HG02840 (cell line): ENCODE results near the gene S100A12.

Experiments
- ATAC-seq: cut with Tn5 transposase; IDR thresholded peaks from one replicate; pipeline ENCODE4 v1.9.1; 2021; ENCODE audit warnings: mild to moderate bottlenecking, moderate library complexity, moderate number of reproducible peaks; ENCODE audit not compliant: unreplicated experiment, low FRiP score

Gene S100A12

GRCh38 chr1:153370146-153370545, 5.3 kb downstream of the S100A12 start:
- ATAC-seq = no peak

- ATAC-seq = no peak
These were observed 6.9 kb downstream of the S100A12 start for GRCh38 chr1:153368495-153368894.

- ATAC-seq = no peak
These were observed 8.3 kb downstream of the S100A12 start for GRCh38 chr1:153367090-153367489.

GRCh38 chr1:153366261-153366660, 9.2 kb downstream of the S100A12 start:
- no peak for ATAC-seq

GRCh38 chr1:153365696-153366095, 9.7 kb downstream of the S100A12 start:
- no peak for ATAC-seq

- no peak for ATAC-seq
These were observed 10.4 kb downstream of the S100A12 start for GRCh38 chr1:153364766-153365666.

- ATAC-seq = no peak
These were observed 11.3 kb downstream of the S100A12 start for GRCh38 chr1:153364156-153364555.

- no peak for ATAC-seq
These were observed 11.8 kb downstream of the S100A12 start for GRCh38 chr1:153363641-153364040.

GRCh38 chr1:153362187-153362775, 13.1 kb downstream of the S100A12 start:
- ATAC-seq = no peak

GRCh38 chr1:153361480-153362109, 13.8 kb downstream of the S100A12 start:
- ATAC-seq = no peak

GRCh38 chr1:153360592-153361479, 14.6 kb downstream of the S100A12 start:
- ATAC-seq = no peak

- no peak for ATAC-seq
These were observed 15.2 kb downstream of the S100A12 start for GRCh38 chr1:153360190-153360589.

GRCh38 chr1:153359241-153359640, 16.2 kb downstream of the S100A12 start:
- ATAC-seq = no peak

- ATAC-seq = no peak
These were observed 16.8 kb downstream of the S100A12 start for GRCh38 chr1:153358691-153358975.

GRCh38 chr1:153357853-153358690, 17.3 kb downstream of the S100A12 start, which contains the start of gene S100A9:
S100A9 (plus strand) TSS chr1:153357854; CDS start chr1:153358284, 430 bp downstream.
- ATAC-seq = no peak

GRCh38 chr1:153357076-153357852, 18.2 kb downstream of the S100A12 start:
- ATAC-seq = no peak

- ATAC-seq = no peak
These were observed 18.9 kb downstream of the S100A12 start for GRCh38 chr1:153356392-153357075.

GRCh38 chr1:153355445-153356071, 19.9 kb downstream of the S100A12 start:
- no peak for ATAC-seq
